NCI-H2171 treated with DMSO at 0.1 percent for 48 hours (cell line): ENCODE results near the gene CALU.

Source experiments
- DNase-seq: peaks from one replicate; lab custom pipeline; 2025; lab: John Stamatoyannopoulos, UW

Gene CALU

DNA sequence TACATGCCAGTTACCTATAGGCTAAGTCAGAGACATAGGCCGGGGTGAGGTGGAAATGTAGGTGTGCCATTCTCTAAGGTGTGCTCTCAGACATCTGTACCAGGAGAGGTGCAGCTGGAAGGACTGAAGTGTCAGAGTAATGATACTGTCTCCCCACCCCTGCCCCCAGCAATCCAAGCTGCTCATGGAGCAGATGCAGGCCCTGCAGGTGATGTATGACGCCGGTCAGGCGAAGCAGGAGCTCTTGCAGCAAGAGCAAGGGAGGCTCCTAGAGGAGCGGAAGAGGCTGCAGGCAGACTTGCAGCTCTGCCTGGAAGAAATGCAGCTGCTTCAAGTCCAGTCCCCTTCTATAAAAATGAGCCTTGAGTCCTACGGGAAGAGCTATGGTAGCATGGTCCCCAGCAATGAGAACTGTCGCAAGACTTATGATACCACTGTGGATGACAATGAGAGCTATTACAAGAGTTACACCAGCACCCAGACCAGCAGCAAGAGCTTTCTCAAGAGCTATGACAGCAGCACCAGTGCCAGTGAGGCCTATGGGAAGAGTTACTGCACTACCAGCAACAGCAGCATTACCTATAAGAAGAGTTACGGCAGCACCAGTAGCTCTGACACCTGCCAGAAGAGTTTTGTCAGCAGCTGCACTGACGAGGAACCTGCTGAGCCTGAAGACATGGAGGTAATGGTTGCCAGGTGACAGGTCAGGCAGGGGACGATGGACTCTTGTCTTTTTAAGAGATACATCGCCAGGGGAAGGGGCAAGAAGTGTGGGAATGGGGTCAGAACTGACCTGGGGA, 72.7 kb downstream of the CALU start:
- DNase-seq, result no peak

DNA sequence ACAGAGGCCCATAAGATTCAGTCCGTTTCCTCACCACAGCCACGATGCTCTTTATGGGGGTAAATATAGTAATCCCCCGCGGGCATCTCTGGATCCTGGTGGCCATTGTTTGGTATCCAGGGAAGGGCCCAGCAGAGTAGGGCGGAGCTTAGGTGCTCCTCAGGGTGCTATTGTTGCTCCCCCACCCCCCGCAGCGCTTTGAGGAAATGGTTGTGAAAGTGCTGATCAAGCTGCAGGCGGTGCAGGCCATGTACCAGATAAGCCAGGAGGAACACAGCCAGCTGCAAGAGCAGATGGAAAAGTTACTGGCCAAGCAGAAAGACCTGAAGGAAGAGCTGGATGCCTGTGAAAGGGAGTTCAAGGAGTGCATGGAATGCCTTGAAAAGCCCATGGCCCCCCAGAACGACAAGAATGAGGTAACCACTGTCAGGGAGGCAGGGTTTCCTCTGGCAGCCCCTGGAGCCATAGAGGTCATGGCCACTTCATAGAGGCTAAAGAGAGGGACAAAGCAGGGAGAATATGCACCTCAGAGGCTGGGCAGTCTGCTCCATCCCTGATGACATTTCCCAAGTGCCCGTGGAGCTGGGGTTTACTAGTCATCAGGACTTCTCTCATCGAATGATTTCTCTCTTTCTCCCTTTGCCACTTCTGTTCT, 73.5 kb downstream of the CALU start:
- no peak for DNase-seq

DNA sequence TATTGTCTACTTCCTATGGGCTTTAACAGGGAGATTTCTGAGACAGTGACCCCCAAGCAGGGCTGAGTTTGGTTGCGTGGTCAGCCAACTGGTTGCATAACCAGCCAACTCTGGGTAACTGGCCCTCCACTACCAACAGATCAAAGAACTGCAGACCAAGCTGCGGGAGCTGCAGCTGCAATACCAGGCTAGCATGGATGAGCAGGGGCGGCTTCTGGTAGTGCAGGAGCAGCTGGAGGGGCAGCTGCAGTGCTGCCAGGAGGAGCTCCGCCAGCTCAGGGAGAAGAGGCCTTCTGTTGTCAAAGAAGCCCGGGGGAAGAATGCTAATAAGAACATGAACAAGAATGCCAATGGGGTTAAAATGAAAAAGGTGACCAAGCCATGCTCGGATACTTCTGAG, 75.3 kb downstream of the CALU start:
- DNase-seq, result peak; percentile 68

DNA sequence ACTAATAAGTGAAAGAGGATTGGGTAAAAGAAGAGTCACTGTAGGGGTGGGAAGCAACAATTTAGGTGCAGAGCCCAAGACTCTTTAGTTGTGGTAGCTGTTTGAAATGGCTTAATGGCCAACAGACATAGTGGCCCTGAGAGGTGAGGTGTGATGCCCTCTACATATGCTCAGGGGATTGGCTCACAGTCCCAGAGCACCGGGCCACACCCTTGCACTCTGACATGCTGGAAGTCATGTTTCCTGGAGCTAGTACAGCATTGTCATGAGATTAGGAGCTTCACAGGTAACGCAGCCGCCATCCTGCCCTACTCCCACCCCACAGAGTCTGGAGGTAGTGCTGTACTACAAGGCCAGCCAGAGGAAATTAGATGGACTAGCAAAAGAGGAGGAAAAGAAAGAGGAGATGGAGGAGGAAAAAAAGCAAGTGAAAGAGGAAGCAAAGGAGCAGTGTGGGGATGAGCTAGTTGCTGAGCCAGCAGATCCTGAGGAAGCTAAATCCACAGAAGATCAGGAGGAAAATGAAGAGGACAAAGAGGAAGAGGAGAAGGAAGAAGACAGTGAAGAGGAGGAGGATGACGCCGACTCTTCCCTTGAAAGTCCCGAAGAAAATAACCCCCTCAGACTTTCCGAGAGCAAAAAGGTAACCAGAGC, 76.3 kb downstream of the CALU start:
- no peak for DNase-seq

DNA sequence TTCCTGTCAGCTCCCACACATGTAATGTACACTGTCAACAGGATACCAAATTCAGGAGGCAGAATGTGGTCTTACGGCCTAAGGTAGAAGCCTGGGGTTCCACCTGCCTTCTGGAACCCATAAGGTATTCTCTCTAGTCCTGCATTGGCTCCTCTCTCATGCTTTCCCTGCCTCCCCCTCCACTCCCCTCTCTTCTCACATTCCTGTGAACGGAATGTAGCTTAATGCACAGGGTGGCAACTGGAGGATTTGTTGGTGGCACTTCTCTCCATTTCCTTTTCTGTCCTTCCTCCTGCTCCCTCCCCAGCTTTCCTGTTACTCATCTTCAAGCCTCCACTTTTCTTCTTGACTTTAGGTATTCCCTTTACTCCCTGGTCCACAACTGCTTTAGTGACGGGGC, 79.5 kb downstream of the CALU start:
- no peak for DNase-seq
